Left kidney (tissue), 2 donors: ENCODE measurements around the gene PARN. TPM values are rescaled to one million over a fixed set of nuclear protein-coding genes. Genes with fewer than 3 reads are reported as not detected.
"Not testable (repeated sequence)": the region's sequence is repeated elsewhere in the genome, so short reads cannot be mapped to it uniquely, and the experiment has no call there.

Source experiments
- DNase-seq: peaks from one replicate; pipeline ENCODE4 v3.0.0-alpha.2; 2013
- polyA plus RNA-seq: library from polyadenylated mRNA; unstranded; fragments of 120-200 nt; gene quantifications from one replicate; pipeline ENCODE4 v1.2.1, GENCODE V29; 2013; ENCODE audit not compliant: insufficient read length

Gene PARN
- polyA plus RNA-seq, 1 donor = 43.5 TPM

DNA sequence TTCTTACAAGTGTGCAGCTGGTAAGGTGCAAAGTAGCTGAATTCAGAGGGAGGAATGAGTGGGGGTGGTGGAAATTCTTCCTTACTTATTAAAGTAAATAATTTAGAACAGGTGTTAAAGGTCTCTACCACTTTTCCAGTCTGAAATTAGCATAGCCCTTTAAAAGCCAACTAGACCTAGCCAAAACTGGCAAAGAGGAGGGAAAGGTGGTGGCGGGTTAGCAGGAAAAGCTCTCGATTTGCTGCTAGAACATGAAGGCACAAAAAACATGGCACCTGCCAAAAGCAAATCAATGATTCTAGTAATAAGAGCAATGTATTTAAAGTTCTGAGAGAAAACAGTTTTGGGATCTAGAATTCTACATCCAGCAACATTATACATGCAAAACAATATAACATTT lies 157.7 kb downstream of the PARN start:
- no peak for DNase-seq

DNA sequence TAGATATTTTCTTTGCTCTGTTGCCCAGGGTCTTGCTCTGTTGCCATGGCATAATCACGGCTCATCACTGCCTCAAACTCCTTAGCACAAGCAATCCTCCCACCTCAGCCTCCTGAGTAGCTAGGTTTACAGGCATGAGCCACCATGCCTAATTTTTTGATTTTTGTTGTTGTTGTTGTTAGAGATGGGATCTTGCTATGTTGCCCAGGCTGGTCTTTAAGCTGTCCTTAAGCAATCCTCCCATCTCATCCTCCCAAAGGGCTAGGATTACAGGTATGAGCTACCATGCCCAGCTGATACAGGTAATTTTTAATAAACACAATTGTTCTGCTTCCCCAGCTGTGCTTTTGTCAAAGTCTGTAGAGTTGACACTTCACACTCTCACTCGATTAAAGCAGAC lies 159.3 kb downstream of the PARN start:
- DNase-seq = no peak

DNA sequence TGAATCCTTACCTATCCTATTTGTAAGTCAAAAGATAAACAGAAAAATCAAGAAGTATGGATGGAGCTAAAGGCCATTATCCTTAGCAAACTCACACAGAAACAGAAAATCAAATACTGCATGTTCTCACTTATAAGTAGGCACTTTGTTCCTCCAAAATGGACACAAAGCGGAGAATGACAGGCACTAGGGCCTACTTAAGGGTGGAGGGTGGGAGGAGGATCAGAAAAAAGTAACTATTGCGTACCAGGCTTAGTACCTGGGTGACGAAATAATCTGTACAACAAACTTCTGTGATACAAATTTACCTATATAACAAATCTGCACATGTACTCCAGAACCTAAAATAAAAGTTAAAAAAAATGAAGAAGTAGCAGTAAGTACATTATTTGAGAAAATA lies 164.3 kb downstream of the PARN start:
- no peak for DNase-seq

DNA sequence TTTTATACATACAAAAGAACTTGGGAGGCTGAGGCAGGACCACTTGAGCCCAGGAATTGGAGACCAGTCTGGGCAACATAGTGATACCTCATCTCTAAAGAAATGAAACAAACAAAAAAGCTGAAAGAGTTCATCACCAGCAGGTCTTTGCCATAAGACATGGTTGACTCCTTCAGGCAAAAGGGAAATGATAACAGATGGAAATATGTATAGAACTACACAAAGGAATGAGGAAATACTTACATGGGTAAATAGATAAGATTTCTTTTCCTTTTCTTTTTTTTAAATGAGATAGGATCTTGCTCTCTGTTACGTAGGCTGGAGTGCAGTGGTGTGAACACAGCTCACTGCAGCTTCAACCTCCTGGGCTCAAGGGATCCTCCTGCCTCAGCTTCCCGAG lies 165.3 kb downstream of the PARN start:
- DNase-seq = no peak

DNA sequence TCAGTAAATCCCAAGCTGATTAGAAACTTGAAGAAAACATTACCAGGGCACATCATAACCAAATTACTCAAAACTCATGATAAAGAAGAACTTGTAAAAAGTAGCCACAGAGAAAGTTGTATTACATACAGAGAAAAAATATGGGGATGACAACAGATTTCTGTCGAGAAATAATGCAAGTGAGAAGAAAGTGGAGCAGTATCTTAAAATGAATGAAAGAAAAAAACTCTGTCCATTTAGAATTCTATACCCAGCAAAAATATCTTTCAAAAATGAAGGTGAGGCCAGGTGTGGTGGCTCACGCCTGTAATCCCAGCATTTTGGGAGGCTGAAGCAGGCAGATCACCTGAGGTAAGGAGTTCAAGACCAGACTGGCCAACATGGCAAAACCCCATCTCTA lies 165.9 kb downstream of the PARN start:
- DNase-seq = no peak

DNA sequence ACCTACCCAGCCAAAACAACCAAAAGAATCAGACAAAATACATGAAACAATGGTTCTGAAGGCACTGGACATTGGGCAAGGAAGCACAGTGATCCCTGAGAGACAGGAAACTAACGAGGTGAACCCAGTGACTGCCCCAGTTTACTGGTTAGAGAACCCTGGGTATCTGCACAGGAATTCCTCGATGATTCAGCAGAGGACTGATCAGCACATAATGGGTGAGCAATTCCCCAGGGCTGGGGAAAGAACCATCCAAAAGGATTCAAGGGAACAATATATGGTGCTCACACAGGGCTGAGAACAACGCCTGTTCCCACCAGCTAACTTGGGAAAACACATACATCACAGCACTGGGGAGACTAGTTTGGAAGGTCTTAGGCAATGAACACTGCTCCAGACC lies 167.2 kb downstream of the PARN start:
- DNase-seq = no peak

DNA sequence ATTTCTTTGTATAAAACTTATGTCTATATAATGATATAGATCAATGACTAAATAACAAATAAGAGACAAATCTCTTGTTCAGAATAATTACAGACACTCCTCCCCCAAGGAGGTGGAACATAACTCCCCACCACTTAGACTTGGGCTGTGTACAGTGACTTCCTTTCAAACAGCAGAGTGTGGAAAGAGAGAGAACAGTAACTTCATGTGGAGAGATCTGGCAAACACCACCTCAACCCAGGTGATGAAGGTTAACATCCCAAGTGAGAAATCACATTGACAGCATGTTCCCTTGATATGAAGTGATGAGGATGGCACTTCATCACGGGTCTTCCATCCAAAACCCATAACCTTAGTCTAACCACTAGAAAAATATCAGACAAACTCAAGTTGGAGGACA lies 169.3 kb downstream of the PARN start:
- no peak for DNase-seq

DNA sequence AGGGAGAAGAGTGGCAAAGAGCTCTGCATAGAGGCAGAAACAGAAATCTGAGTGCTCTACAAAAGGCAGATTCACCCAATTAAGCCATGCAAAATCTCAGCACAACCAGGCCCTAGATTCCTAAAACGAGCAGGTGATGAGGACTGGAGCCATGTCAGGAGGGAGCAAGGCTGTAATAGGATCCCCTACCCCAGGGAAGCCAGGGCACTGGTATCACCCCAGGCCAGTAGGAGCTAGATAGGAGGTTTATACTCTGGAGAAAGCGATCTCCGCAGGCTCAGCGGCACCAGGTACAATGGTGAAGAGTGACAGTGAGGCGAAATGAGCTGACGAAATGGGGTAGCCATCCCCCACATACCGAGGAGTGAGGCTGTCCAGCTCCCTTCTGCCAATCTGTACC lies 171.5 kb downstream of the PARN start:
- no peak for DNase-seq

DNA sequence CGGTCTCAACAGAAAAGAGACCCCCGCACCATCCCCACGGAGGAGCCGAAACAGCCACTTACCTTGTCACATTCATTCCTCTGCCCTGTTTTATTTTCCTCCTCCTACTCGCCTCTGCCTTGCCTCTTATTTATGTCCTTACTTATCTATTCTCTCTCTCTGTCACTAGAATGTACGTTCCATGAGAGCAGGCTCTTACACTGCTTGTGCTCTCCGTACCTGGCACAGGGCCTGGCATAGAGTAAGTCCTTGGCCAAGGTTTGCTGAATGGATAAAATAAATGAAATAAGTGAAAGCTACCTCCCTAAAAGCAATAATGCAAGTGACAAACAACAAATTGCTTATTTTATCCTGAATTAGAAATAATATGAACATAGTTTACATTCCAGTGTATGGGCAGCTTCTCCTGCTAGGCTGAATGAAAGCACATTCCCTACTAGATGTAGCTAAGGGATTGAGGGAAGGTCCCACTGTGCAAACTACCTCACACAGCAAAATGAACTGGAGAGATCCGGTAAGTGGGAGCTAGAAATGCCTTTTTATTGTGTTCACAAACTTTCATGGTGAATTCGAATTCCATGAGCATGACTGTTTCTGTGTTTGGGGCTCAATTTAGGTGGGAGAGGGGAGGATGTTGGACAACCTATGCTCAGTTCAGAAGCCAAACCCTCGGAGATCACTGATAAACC lies 173.1 kb downstream of the PARN start:
- DNase-seq = no peak

DNA sequence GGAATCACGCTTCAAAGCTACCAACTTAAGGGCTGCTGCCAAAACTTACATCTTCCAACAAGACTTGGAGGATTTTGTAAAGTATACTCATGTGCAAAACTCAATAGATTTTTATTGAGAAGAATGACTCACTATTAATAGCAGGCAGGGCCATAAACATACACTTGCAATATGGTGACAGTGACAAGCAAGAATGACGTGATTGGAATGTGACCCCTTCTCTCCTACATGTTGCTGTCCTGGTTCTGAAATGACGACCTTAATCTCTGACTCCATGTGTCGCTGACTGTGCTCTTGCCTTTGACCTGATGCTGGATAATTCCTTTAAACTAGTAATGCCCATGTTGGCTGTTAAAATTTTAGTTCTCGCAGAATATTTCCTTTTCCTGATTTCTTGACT lies 174.5 kb downstream of the PARN start:
- DNase-seq = no peak

DNA sequence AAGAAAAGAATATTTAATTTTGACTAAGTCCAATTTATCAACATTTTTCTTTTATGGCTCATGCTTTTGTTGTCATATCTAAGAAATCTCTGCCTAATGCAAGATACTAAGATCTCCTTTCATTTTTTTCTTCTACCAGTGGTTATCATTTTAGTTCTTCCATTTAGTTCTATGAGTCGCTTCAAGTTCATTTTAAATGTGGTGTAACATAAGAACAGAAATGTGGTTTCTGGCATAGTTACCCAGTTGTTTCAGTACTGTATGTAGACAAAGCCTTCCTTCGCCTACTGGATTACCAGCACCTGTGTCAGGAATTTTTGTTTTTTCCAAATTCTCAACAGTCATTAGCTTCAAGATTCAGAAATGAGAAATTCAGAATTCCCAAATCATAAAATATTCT lies 175.7 kb downstream of the PARN start:
- DNase-seq = no peak

DNA sequence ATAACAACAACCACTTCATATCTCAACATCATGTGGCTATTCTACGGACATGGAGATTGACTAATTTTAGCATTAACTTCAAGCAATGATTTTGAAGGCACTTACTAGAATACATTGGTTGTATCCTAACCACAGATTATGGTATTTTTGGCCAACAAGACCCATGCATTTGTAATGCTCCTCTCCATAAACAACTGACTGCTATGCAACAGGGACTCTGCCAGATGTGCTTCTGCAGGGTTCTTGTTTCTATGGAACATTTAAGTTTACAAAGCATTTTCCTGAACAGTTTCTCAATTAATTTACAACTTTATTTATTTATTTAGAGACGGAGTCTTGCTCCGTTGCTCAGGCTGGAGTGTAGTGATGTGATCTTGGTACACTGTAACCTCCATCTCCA lies 178.0 kb downstream of the PARN start:
- no peak for DNase-seq

DNA sequence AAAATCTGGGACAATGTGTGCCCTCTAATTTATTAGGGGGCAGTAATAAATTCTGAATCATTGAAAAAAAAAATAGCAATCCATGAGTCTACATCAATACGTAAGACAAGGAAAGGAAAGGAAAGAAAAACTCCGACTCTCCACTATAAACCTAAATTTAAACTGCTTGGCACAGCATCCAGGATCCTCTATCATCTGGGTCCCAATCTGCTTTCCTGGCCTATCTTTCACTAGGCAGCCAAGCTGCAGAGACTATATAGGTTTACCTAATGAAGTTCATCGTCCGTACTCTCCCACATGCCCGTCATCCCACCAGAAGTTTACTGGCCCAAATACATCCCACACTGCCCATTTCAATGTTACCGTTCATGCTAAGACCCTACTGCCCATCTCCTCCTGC lies 179.2 kb downstream of the PARN start:
- DNase-seq = no peak

DNA sequence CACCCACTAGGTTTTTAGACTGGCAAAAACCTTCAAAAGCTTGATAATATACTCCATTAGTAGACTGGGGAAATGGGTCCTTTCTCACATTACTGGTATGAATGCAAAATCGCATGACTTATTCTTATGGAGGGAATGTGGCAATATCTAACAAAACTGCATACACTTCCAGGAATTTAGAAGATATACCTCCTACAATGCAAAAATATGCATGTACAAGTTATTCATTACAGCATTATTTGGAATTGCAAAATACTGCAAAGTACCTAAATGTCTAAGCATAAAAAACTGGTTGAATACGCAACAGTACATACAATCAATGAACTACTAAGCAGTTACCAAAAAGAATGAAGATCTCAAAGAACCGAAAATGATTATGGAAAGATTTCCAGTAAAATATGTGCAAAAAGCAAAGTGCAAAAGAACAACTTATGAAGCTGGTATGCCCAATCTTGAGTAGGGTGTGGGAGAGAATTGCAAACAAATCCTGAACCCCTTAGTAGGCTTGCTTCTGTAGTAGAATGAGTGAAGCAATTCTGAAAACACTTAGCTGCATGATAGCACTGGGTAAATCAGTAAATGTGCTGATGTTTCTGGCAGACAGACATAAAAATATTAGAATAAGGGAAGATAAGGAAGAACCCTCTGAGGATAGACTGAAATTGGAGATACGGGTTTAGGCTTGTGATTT lies 180.1 kb downstream of the PARN start:
- DNase-seq = no peak

DNA sequence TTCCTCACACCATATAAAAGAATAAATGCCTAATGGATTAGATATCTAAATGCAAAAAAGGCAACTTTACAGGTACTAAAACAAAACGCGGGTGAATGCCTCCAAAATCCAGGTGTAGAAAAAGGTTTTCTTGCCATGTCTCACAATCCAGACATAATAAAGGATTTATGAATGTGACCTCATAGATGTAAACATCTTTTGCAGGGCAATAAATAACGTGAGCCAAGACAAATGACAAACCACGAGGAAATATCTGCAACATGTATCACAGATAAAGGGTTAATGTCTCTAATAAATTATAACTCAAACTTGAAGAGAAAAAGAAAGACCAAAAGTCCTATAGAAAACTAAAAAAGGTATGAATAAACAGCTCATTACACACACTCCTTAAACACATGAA lies 180.7 kb downstream of the PARN start:
- no peak for DNase-seq

DNA sequence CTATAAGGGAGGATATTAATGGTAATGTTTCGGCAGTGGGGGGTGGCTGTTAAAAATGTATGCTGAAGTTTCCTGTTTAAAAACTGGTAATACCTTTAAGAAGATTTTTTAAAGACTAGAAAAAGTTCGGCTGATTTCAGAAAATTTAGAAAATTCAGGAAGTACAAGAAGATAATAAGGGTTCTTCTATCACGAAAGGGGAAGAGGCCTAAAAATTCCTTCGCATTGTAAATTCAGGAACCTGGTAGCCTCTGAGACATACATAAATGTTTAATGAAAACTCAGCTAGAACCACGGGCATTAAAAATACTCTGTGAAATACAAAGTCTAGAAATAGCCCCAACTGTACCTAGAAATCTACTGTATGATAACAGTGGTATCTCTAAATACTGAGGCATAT lies 181.2 kb downstream of the PARN start:
- DNase-seq = no peak

DNA sequence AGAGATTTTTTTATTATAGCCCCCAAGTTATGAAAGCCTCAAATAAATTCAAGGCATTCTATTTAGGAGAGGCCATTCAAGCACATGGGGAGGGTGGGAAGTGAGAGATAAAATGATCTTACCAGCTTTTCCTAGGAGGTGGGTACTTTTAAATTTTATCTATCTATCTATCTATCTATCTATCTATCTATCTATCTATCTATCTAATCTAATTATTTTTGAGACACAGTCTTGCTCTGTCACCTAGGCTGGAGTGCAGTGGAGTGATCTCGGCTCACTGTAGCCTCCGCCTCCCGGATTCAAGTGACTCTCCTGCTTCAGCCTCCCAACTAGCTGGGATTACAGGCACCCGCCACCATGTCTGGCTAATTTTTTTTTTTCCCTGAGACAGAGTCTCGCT lies 182.3 kb downstream of the PARN start:
- DNase-seq = no peak

DNA sequence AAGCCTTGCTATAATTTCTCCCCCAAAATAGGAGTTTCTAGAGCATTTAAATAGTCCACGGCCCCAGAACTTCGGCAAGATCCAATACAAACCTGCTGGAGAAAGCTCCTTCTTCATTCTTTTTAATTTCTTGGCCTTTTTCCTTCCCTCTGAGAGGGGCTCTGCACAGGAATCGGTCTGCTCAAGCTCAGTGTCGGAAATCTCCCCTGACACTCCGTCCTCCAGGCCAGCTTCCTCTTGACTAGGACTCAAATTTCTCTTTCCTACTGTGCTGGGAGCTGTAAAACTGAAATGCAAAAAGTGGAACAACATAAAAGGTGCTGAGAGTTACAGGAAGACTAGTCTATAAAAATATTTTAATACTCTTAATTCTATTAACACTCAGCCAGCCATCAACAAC lies 183.3 kb downstream of the PARN start:
- no peak for DNase-seq

DNA sequence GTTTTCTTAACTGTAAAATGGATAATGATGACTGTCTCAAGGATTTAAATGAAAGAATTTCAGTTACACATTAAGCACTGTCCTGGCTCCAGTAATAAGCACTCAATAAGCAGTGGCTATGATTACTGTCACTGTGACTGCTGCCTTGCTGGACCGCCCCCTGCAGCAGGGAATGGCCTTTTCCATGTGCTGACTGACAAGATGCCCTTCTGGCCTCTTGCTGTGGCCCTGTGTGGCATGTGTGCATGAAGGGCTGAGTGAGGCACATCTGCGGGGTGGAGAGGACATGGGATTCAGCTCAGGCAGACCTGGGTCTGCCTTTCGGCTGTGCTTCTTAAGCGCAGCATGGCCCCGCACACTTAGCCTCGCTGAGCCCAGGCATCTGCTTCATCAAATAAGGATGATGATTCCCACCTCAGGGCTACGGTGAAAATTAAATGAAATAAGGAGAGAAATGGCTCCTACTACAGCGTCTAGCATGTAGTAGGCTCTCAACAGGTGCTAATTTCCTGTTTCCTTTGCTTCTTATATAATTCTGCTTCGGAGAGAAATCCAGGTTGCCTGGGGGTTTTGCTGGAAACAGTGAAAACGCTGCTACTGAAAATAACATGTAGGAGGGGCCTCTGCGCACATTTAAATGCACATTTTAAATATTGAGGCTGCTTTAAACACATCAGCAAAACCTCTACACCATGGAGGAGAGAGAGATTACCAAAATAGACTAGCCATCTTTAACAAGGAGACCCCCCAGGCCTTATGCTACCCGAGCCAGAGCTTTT lies 183.9 kb downstream of the PARN start:
- no peak for DNase-seq

DNA sequence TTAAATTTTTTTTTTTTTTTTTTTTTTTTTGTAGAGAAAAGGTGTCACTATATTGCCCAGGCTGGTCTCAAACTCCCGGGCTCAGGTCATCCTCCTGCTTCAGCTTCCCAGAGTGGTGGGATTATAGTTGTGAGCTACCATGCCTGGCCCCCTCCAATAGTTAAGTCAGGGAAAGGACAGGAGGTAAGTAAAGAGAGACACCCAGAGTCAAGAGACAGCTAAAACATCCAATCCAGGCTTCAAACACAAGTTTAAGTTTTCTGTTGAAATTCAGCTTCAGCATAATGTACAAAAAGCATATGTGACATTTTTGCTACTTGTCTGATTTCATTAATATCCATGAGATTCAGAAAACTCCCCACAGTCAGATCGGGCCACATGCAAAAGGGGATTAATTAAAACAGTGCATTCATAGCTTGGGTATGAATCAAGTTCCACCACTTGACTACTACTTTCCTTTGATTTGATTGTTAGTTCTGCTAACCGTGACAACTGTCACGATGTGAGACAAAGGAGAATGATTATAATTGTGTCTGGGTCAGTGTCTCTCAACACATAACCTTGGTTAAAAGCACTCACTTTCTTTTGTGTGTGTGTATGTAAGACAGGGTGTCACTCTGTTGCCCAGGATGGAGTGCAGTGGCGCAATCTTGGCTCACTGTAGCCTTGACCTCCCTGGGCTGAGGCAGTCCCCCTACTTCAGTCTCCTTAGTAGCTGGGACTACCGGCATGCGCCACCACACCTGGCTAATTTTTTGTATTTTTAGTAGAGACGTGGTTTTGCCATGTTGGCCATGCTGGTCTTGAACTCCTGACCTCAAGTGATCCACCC lies 184.9 kb downstream of the PARN start:
- no peak for DNase-seq

DNA sequence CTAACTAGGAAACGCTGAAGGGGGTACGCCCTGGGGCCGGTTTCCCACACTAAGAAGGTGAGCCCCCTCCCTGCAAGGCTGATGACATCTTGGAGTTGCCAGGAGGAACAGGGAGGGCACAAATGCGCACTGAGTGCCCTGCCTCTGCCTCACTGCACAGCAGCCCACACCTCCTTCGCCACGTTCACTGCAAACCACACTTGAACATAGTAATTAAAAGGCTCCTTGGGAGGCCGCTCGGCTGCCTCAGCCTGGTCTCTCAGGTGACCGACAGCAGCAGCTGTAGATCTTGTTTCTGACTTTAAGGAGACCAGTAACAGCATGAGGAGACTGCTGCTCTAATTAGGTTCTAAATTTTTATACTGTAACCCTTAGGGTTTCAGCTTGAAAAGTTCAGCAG lies 188.5 kb downstream of the PARN start:
- DNase-seq = not testable (repeated sequence)

DNA sequence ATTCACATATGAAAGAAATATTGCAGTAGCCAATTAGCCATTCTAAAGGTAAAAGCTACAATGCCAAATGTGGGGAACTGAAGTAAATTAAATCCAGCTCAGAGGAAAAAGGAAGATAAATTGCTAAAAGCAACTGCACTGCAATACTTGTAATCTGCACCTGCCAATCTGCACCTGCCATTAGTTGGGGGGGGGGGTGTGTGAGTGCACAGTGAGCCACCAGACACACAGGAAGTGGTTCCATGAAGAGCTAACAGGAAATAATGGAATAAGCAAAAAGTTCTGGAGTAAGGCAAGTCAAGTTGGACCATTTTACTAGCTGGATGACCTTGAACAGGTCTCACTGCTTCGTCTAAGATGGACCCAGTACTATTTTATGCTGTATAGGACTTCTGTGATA lies 191.8 kb downstream of the PARN start:
- no peak for DNase-seq

DNA sequence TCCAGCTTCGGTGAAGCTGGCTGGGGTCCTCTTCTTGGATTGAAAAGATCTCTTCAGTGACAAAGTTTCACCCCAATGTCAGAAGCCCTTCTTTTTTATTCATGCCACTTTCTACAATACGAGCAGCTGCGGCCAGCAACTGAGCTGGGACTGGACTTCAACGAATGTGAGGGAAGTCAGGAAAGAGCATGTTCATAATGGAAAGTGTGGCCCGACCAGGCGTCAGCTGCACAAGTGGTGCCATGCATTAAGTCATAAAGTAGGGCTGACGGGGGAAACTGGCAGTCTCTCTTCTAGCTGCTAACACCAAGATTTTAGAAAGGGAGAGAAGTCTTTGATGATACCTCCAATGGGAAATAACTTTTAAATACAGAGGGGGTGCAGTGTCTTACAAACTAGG lies 192.6 kb downstream of the PARN start:
- no peak for DNase-seq
